IMR-90 (cell line): ENCODE results near the gene PSKH1.

Source experiments
- BHLHE40 ChIP-seq: fragments of 150-350 bp; IDR thresholded peaks from 2 replicates; pipeline ENCODE4 v1.6.1; 2016; ENCODE audit warnings: mild to moderate bottlenecking, low read depth, low read length
- CEBPB ChIP-seq: IDR thresholded peaks from 2 replicates; pipeline ENCODE4 v1.6.1; 2012; ENCODE audit warnings: low read depth, low read length, improper control_type of control experiment
- CHD1 ChIP-seq: IDR thresholded peaks from 2 replicates; pipeline ENCODE4 v1.6.1; 2012; ENCODE audit warnings: low read depth, low read length, improper control_type of control experiment
- CTCF ChIP-seq: conservative IDR thresholded peaks from 2 replicates; pipeline ENCODE4 v1.5.1; 2012; ENCODE audit warnings: mild to moderate bottlenecking, low read depth, low read length, improper control_type of control experiment
- FOS ChIP-seq: fragments of 150-350 bp; IDR thresholded peaks from 2 replicates; pipeline ENCODE4 v1.6.1; 2016; ENCODE audit warnings: low read depth, low read length
- MAFK ChIP-seq: IDR thresholded peaks from 2 replicates; pipeline ENCODE4 v1.6.1; 2012; ENCODE audit warnings: low read depth, low read length, improper control_type of control experiment
- POLR2A ChIP-seq: IDR thresholded peaks from 2 replicates; pipeline ENCODE4 v1.6.1; 2012; ENCODE audit warnings: mild to moderate bottlenecking, low read depth, low read length
- RCOR1 ChIP-seq: IDR thresholded peaks from 2 replicates; pipeline ENCODE4 v1.6.1; 2012; ENCODE audit warnings: mild to moderate bottlenecking, low read length, improper control_type of control experiment; ENCODE audit not compliant: insufficient replicate concordance

- TF ChIP-seq POLR2A (no peak), MAFK (no peak), CTCF (no peak), RCOR1 (no peak), FOS (no peak), CHD1 (no peak), CEBPB (no peak), BHLHE40 (no peak)
These were observed 49.7 kb upstream of the PSKH1 start for GRCh38 chr16:67843343-67843765.
